Panc1 (cell line): ENCODE data around the gene MAPK11. TPM values are rescaled to one million over a fixed set of nuclear protein-coding genes. Genes with fewer than 3 reads are reported as not detected.

Source experiments
- ATAC-seq: fragments of 200-7000 bp; cut with Tn5 transposase; 2 replicates; pipeline ENCODE4 v1.9.1; 2020; ENCODE audit warnings: mild to moderate bottlenecking, moderate library complexity
- BruUV-seq: library from RNA; stranded (reverse); fragments of 400-500 nt; replicated peaks from 2 replicates; lab custom pipeline; 2021; lab: Mats Ljungman, UMichigan
- CTCF ChIA-PET: fragments of 300-600 bp; sonication (Branson Sonifier 250); formaldehyde crosslinking; loops from one replicate; lab custom pipeline; 2022; ENCODE audit warnings: antibody characterized with exemption; lab: Charles Lee
- POLR2A ChIA-PET: fragments of 300-600 bp; sonication (Branson Sonifier 250); formaldehyde crosslinking; loops from one replicate; lab custom pipeline; 2022; ENCODE audit warnings: antibody characterized with exemption; lab: Charles Lee
- DNase-seq: peaks from one replicate; pipeline ENCODE4 v3.0.0-alpha.2; 2010; ENCODE audit warnings: low read depth, low spot score
- H3K27ac ChIP-seq: 2 replicates; pipeline ENCODE4 v1.5.1; 2011; ENCODE audit warnings: mild to moderate bottlenecking, low read length, inconsistent platforms
- H3K27me3 ChIP-seq: fragments of 200-500 bp; sonication (Bioruptor generic); 2 replicates; pipeline ENCODE4 v1.6.0; 2014; ENCODE audit warnings: low read length, inconsistent platforms; ENCODE audit not compliant: control insufficient read depth, insufficient read depth
- H3K36me3 ChIP-seq: fragments of 200-500 bp; sonication (Bioruptor generic); 2 replicates; pipeline ENCODE4 v1.5.1; 2014; ENCODE audit warnings: inconsistent platforms, mild to moderate bottlenecking, low read length, moderate library complexity; ENCODE audit not compliant: control insufficient read depth, insufficient read depth
- H3K4me1 ChIP-seq: 2 replicates; pipeline ENCODE4 v1.5.1; 2011; ENCODE audit warnings: inconsistent platforms, mild to moderate bottlenecking, low read length, moderate library complexity; ENCODE audit not compliant: control insufficient read depth, insufficient read depth
- H3K4me3 ChIP-seq, 2 experiments: 2 replicates each; pipeline ENCODE4 v1.5.1; 2011 to 2012; ENCODE audit warnings: low read depth in 2 of 2, low read length in 2 of 2, mild to moderate bottlenecking in 2 of 2, inconsistent platforms in 1 of 2, moderate library complexity in 1 of 2
- H3K9me3 ChIP-seq: fragments of 200-500 bp; sonication (Bioruptor generic); 2 replicates; pipeline ENCODE4 v1.5.1; 2014; ENCODE audit warnings: low read depth, mild to moderate bottlenecking, inconsistent platforms, low read length, moderate library complexity; ENCODE audit not compliant: control insufficient read depth, insufficient read depth
- POLR2AphosphoS5 ChIP-seq: IDR thresholded peaks from 2 replicates; pipeline ENCODE4 v1.6.1; 2012; ENCODE audit warnings: mild to moderate bottlenecking, low read depth, low read length, moderate library complexity
- SIN3A ChIP-seq: IDR thresholded peaks from 2 replicates; pipeline ENCODE4 v1.6.1; 2012; ENCODE audit warnings: low read depth, mild to moderate bottlenecking, low read length, moderate library complexity, borderline replicate concordance; ENCODE audit not compliant: insufficient read depth
- TCF7L2 ChIP-seq: IDR thresholded peaks from 2 replicates; pipeline ENCODE4 v1.6.1; 2011; ENCODE audit warnings: mild to moderate bottlenecking, low read depth, low read length, inconsistent platforms
- in situ Hi-C: cut with HindIII; loops from 2 replicates; pipeline ENCODE4 v1.10.0; 2016; ENCODE audit warnings: low sequenced_read_pairs, low pct_unique_long_range_greater_than_20kb
- intact Hi-C: fragments of 100-400 bp; cut with micrococcal nuclease; formaldehyde crosslinking; loops from one replicate; pipeline ENCODE4 v1.10.0; 2022; ENCODE audit not compliant: unreplicated experiment
- total RNA-seq: library from RNA; stranded (reverse); gene quantifications from one replicate; pipeline ENCODE4 v1.2.1, GENCODE V29; 2021; ENCODE audit not compliant: unreplicated experiment
- TF ChIP-seq, protein P1 (sequence below), 2 experiments: IDR thresholded peaks; 2 replicates each; pipeline ENCODE4 v1.6.1; 2011 to 2012; ENCODE audit warnings: low read depth in 2 of 2, control low read depth in 1 of 2, low read length in 1 of 2, mild to moderate bottlenecking in 1 of 2, moderate library complexity in 1 of 2; ENCODE audit not compliant: insufficient read depth in 1 of 2
- TF ChIP-seq, protein P2 (sequence below): fragments of 450-650 bp; IDR thresholded peaks from 2 replicates; pipeline ENCODE4 v1.5.1; 2017; ENCODE audit warnings: mild to moderate bottlenecking

The MAPK11 gene
- total RNA-seq, 1 experiment from 2014 or later, result 77.7 TPM

GRCh38 chr22:50266994-50267393, 3.2 kb downstream of the MAPK11 start:
- Histone ChIP-seq H3K27me3 (no peaks in the 10 kb centered on the region), H3K9me3 (no peaks in the 10 kb centered on the region), H3K4me1 (peaks cover 20% of the 10 kb centered on the region), H3K4me3 (no peak overlapping the region), H3K27ac (no peak overlapping the region), H3K36me3 (no peaks in the 10 kb centered on the region)
- DNase-seq, result no peak
- in situ Hi-C loops (no loop called here), intact Hi-C loops (no loop called here)
- no TSS peak for BruUV-seq
- ChIA-PET POLR2A (no interaction called here), CTCF (no interaction called here)
- no peak for ATAC-seq
- TF ChIP-seq POLR2AphosphoS5 (no peak), SIN3A (no peak), TCF7L2 (no peak)
- TF ChIP-seq, protein P1, sequence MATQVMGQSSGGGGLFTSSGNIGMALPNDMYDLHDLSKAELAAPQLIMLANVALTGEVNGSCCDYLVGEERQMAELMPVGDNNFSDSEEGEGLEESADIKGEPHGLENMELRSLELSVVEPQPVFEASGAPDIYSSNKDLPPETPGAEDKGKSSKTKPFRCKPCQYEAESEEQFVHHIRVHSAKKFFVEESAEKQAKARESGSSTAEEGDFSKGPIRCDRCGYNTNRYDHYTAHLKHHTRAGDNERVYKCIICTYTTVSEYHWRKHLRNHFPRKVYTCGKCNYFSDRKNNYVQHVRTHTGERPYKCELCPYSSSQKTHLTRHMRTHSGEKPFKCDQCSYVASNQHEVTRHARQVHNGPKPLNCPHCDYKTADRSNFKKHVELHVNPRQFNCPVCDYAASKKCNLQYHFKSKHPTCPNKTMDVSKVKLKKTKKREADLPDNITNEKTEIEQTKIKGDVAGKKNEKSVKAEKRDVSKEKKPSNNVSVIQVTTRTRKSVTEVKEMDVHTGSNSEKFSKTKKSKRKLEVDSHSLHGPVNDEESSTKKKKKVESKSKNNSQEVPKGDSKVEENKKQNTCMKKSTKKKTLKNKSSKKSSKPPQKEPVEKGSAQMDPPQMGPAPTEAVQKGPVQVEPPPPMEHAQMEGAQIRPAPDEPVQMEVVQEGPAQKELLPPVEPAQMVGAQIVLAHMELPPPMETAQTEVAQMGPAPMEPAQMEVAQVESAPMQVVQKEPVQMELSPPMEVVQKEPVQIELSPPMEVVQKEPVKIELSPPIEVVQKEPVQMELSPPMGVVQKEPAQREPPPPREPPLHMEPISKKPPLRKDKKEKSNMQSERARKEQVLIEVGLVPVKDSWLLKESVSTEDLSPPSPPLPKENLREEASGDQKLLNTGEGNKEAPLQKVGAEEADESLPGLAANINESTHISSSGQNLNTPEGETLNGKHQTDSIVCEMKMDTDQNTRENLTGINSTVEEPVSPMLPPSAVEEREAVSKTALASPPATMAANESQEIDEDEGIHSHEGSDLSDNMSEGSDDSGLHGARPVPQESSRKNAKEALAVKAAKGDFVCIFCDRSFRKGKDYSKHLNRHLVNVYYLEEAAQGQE (IDR thresholded peaks at IDR 0.05; ENCODE audit: insufficient read depth in 1 of 2, low read depth in 2 of 2, low read length in 1 of 2), result no peak
- TF ChIP-seq, protein P2, sequence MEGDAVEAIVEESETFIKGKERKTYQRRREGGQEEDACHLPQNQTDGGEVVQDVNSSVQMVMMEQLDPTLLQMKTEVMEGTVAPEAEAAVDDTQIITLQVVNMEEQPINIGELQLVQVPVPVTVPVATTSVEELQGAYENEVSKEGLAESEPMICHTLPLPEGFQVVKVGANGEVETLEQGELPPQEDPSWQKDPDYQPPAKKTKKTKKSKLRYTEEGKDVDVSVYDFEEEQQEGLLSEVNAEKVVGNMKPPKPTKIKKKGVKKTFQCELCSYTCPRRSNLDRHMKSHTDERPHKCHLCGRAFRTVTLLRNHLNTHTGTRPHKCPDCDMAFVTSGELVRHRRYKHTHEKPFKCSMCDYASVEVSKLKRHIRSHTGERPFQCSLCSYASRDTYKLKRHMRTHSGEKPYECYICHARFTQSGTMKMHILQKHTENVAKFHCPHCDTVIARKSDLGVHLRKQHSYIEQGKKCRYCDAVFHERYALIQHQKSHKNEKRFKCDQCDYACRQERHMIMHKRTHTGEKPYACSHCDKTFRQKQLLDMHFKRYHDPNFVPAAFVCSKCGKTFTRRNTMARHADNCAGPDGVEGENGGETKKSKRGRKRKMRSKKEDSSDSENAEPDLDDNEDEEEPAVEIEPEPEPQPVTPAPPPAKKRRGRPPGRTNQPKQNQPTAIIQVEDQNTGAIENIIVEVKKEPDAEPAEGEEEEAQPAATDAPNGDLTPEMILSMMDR, result no peak

DNA sequence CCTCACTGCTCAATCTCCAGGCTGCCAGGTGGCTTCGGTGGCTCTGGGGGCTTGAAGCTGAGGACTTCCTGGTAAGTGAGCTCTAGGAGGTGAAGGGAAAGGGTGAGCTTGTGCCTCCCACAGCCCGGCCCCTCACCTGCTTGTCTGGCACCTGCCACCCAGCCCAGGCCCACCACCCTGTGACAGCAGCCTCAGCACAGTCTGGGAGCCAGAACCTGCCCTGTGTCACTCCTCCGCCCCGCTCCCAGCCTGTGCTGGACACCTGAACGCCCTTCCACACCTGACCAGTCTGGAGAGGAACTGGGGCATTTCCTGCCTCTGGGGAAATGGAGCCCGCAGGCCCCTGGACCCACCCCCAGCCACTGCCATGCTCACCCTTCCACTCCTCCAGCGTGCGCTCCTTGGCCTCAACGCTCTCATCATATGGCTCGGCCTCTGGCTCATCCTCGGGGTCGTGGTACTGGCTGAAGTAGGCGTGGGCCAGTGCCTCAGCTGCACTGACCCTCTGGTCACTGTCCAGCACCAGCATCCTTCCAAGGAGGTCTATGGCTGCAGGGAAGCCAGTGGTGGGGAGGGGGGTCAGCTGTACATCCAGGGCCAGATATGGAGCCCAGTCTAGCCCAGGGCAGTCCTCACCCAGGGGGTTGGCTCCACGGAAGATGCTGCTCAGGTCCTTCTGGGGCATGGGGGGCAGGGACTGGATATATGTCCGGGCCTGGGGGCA, 5.1 kb downstream of the MAPK11 start:
- Histone ChIP-seq H3K27me3 (no peaks in the 10 kb centered on the region), H3K36me3 (no peaks in the 10 kb centered on the region; the same call in 1 of the 2 replicates), H3K27ac (no peak overlapping the region), H3K4me3 (no peak overlapping the region), H3K9me3 (no peaks in the 10 kb centered on the region), H3K4me1 (peaks cover 21% of the 10 kb centered on the region)
- DNase-seq (no peak), ATAC-seq (no peak)
- in situ Hi-C loops (no loop called here), intact Hi-C loops (no loop called here)
- BruUV-seq, result TSS peak; percentile 65
- TF ChIP-seq SIN3A, result no peak
- CTCF ChIA-PET, result no interaction called here
- POLR2A ChIA-PET, result no interaction called here

DNA sequence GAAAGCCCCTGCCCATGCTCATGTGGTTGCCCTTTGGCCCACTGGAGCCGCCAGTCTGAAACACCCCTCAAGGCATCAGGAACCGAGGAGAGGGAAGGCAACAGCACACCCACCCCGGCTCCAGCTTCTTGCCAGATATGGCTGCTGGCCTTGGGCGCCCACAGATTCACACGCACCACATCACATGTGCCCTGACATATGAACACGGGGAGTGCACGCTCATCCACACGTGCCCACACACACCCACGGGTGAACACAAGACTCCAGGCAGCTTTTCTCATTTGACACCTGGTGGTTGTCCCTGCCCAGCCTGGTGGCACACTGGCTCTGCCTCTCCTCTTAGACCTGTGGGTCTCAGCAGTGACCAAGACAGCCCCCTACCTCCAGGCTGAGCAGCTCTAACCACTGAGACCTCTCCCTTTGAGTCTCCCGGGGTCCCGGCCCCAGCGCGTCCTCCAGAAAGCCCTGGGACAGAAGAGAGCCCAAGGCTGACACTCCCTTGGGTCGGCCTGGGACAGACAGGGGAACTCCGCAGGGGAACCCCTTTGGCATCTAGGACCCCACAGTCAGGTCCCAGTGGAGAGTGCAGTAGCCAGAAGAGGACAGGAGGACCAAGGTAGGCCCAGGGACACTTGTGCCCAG, 6.0 kb downstream of the MAPK11 start:
- H3K27me3 ChIP-seq, result no peaks in the 10 kb centered on the region
- intact Hi-C loops, result no loop called here
- H3K27ac ChIP-seq, result no peak overlapping the region
- in situ Hi-C loops, result no loop called here
- H3K4me1 ChIP-seq, result peaks cover 24% of the 10 kb centered on the region
- no peak for ATAC-seq
- no peak for DNase-seq
- no peaks in the 10 kb centered on the region; the same call in 1 of the 2 replicates for H3K36me3 ChIP-seq
- no TSS peak for BruUV-seq
- TF ChIP-seq, protein P1 (IDR thresholded peaks at IDR 0.05; ENCODE audit: insufficient read depth in 1 of 2, low read depth in 2 of 2, low read length in 1 of 2), result no peak
- TF ChIP-seq POLR2AphosphoS5 (no peak), SIN3A (no peak), TCF7L2 (no peak)
- TF ChIP-seq, protein P2, result no peak
- ChIA-PET POLR2A (interaction anchor here (0.5 kb wide), 1 partner anchor 73 kb away, joined by 3 read pairs; no protein-coding TSS in a partner anchor), CTCF (no interaction called here)
- no peak overlapping the region for H3K4me3 ChIP-seq
- no peaks in the 10 kb centered on the region for H3K9me3 ChIP-seq
